ENCODE data around the gene MAGI2. TPM values are rescaled to one million over a fixed set of nuclear protein-coding genes. Genes with fewer than 3 reads are reported as not detected.
"Not testable (repeated sequence)": the region's sequence is repeated elsewhere in the genome, so short reads cannot be mapped to it uniquely, and the experiment has no call there.

The MAGI2 gene
- total RNA-seq, 1 donor from 2014 or later, result 0.10 TPM

DNA sequence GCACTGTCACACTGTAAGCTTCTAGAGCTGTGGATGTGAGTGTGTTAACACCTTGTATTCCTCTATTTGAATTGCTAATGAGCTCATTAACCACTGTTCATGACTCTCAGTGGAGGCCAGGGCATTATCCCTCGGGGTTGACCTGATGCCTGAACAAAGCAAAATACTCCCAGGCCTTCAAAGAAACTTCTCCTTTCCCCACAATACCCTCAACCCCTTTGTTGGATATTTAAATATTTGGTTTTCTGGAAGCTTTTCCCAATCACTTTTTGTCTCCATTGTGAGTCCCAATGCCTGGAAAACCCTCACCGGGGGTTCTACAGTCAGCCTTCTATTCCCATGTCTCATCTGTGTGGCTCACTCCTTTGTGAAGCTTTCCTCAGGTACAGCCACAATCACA, 874.8 kb downstream of the MAGI2 start:
- intact Hi-C loops (cut with micrococcal nuclease), result no loop called here

DNA sequence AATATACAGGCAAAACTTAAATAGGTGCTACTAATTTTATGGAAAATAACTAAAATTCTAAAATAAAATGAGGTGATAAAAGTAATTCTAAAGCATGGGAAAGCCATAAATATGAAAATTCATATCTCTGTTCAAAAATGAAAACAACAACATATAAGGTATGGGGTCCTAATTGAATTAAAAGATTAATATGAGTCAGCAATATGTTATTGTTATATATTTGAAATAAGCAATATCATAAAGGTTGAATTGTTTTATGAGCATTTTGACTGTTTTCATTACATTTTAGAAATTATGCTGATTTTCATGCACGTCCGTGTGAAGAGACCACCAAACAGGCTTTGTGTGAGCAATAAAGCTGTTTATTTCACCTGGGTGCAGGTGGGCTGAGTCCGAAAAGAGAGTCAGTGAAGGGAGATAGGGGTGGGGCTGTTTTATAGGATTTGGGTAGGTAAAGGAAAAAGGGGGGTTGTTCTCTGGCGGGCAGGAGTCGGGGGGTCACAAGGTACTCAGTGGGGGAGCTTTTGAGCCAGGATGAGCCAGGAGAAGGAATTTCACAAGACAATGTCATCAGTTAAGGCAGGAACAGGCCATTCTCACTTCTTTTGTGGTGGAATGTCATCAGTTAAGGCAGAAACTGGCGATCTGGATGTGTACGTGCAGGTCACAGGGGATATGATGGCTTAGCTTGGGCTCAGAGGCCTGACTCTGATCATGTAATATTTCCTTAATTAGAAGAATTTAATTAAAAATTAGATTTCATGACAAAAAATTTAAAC, 876.1 kb downstream of the MAGI2 start:
- DNase-seq (ENCODE audit: low spot score); H3K9me3 Mint-ChIP-seq; H3K4me3 Mint-ChIP-seq; H3K36me3 Mint-ChIP-seq (ENCODE audit: low read depth); intact Hi-C loops (cut with micrococcal nuclease); H3K4me1 Mint-ChIP-seq (ENCODE audit: low read depth); H3K27me3 Mint-ChIP-seq (ENCODE audit: insufficient read depth); H3K27ac Mint-ChIP-seq: not testable (repeated sequence)

More for the DNA sequence above, 874.8 kb downstream of the MAGI2 start:
- H3K36me3 Mint-ChIP-seq (ENCODE audit: low read depth), result no peaks in the 10 kb centered on the region
- no peak for DNase-seq (ENCODE audit: low spot score)
- H3K9me3 Mint-ChIP-seq, result no peaks in the 10 kb centered on the region
- H3K27ac Mint-ChIP-seq, result no peak overlapping the region
- H3K4me1 Mint-ChIP-seq (ENCODE audit: low read depth), result no peaks in the 10 kb centered on the region
- H3K4me3 Mint-ChIP-seq, result no peak overlapping the region
- no peaks in the 10 kb centered on the region for H3K27me3 Mint-ChIP-seq (ENCODE audit: insufficient read depth)

DNA sequence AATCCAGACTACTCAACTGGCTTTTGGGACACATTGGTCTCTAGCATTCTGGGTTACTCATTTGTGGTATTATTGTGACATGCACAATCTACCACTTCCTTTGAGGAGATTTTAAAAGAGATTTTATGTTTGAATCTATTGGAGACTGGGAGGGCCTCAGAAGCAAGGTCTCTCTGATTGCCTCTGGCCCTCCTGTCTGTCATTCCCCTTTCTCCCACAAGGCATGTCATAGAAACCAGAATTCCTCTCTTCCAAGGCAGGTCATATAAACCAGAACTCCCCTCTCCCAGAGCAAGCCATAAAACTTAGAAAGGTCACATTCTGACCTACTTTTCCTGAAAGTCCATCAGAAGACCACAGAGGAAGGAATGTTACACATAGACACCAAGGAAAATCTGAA, 877.2 kb downstream of the MAGI2 start:
- Mint-ChIP-seq H3K4me3 (no peak overlapping the region), H3K9me3 (no peaks in the 10 kb centered on the region), H3K4me1 (ENCODE audit: low read depth) (no peaks in the 10 kb centered on the region), H3K27ac (no peak overlapping the region), H3K27me3 (ENCODE audit: insufficient read depth) (no peaks in the 10 kb centered on the region), H3K36me3 (ENCODE audit: low read depth) (no peaks in the 10 kb centered on the region)
- intact Hi-C loops (cut with micrococcal nuclease), result no loop called here
- no peak for DNase-seq (ENCODE audit: low spot score)

DNA sequence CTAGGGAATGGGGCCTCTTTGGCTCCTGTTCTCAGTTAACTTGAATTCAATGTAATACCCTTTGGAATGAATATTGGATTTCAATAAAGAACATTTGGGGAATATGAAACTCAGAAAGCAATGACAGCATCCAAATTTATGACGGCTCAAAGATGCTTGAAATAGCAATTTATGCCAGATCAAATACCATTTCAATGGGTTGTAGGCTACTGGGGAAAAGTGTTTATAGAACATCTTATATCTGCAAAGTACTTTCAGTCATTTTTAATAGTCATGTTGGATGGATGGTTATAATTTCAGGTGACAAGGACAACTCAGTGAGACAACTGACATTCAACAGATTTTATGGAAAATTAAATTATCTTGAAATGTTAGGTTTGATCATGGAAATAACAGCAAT, 882.2 kb downstream of the MAGI2 start:
- no peak for DNase-seq (ENCODE audit: low spot score)
- Mint-ChIP-seq H3K36me3 (ENCODE audit: low read depth) (no peaks in the 10 kb centered on the region), H3K27me3 (ENCODE audit: insufficient read depth) (no peaks in the 10 kb centered on the region), H3K27ac (no peak overlapping the region), H3K4me3 (no peak overlapping the region), H3K9me3 (no peaks in the 10 kb centered on the region), H3K4me1 (ENCODE audit: low read depth) (no peaks in the 10 kb centered on the region)
- intact Hi-C loops (cut with micrococcal nuclease), result no loop called here

DNA sequence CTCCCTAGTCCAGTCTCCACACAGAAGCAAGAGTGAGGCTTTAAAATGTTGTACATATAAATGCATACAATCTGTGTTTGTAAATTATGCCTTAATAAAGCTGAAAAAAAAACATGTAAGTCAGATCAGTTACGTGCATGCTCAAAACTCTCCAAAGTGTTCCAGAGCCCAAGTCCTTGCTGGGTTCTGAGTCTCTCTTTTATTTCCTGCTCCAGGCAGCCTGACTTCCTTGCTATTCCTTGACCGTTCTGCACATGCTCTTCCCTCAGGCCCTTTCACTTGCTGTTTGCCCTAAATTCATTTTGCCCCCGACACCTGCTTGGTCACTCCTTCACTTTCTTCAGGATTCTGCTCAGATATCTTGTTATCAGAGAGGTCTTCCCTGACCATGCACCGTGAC, 884.8 kb downstream of the MAGI2 start:
- Mint-ChIP-seq H3K27ac (no peak overlapping the region), H3K27me3 (ENCODE audit: insufficient read depth) (no peaks in the 10 kb centered on the region), H3K36me3 (ENCODE audit: low read depth) (no peaks in the 10 kb centered on the region), H3K4me1 (ENCODE audit: low read depth) (no peaks in the 10 kb centered on the region), H3K9me3 (no peaks in the 10 kb centered on the region), H3K4me3 (no peak overlapping the region)
- DNase-seq (ENCODE audit: low spot score), result no peak
- intact Hi-C loops (cut with micrococcal nuclease), result no loop called here

DNA sequence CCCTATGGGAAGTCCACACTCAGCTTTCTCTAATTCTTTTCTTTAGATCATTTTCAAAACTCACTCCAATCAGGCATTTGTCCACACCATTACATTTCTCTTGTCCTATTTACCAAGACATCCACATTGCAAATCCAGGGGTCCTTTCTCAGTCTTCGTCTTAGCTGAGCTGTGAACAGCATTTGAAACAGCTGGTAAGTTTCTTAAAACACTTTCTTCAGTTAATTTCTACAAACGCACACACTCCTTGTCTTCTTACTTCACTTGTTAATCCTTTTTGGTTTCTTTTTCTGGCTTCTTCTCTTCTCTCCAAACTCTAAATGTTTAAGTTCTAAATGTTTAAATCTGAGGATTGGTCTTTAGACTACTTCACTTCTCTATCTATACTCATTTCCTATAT, 885.6 kb downstream of the MAGI2 start:
- Mint-ChIP-seq H3K36me3 (ENCODE audit: low read depth) (no peaks in the 10 kb centered on the region), H3K4me1 (ENCODE audit: low read depth) (no peaks in the 10 kb centered on the region), H3K4me3 (no peak overlapping the region), H3K27ac (no peak overlapping the region), H3K9me3 (no peaks in the 10 kb centered on the region), H3K27me3 (ENCODE audit: insufficient read depth) (no peaks in the 10 kb centered on the region)
- no peak for DNase-seq (ENCODE audit: low spot score)
- intact Hi-C loops (cut with micrococcal nuclease), result no loop called here

DNA sequence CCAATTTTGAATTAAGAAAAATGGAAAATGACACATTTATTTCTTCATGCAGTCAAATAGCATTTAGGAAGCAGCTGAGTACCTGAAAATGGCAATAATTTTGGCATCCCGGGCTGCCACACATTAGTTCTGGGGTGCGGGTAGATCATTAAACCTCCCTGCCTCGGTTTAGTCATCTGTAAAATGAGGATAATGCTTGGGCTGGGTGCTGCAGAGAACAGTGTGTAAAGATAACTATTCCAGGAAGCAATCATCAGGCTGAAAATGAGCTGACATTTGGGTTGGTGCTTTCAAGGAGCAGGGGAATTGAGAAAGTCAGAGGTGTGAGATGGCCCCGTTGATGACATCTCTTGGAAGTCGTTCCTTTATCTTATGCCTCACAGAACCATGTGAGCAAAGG, 887.7 kb downstream of the MAGI2 start:
- Mint-ChIP-seq H3K36me3 (ENCODE audit: low read depth) (no peaks in the 10 kb centered on the region), H3K9me3 (no peaks in the 10 kb centered on the region), H3K27me3 (ENCODE audit: insufficient read depth) (no peaks in the 10 kb centered on the region), H3K27ac (no peak overlapping the region), H3K4me1 (ENCODE audit: low read depth) (no peaks in the 10 kb centered on the region), H3K4me3 (no peak overlapping the region)
- no peak for DNase-seq (ENCODE audit: low spot score)
- intact Hi-C loops (cut with micrococcal nuclease), result no loop called here

DNA sequence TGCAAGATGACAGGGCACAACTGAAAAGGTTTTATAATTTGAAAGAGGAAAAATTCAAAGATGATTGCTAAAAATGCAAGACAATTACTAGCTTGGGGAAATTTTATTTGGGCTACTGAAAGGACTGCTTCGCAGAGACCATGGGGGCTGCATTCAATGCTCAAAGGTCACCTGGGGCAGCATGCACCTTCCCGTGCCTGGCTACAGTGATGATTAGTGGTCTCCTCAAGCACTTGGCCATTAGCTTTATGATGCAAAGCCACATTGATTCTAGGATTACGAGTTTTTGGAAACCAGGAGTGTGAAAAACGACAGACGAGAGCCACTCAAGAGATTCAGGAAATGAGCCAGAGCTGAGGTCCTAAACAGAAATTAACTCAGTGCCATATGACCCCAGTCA, 890.3 kb downstream of the MAGI2 start:
- Mint-ChIP-seq H3K36me3 (ENCODE audit: low read depth) (no peaks in the 10 kb centered on the region), H3K27ac (no peak overlapping the region), H3K27me3 (ENCODE audit: insufficient read depth) (no peaks in the 10 kb centered on the region), H3K9me3 (no peaks in the 10 kb centered on the region), H3K4me3 (no peak overlapping the region), H3K4me1 (ENCODE audit: low read depth) (no peaks in the 10 kb centered on the region)
- intact Hi-C loops (cut with micrococcal nuclease), result no loop called here
- no peak for DNase-seq (ENCODE audit: low spot score)

DNA sequence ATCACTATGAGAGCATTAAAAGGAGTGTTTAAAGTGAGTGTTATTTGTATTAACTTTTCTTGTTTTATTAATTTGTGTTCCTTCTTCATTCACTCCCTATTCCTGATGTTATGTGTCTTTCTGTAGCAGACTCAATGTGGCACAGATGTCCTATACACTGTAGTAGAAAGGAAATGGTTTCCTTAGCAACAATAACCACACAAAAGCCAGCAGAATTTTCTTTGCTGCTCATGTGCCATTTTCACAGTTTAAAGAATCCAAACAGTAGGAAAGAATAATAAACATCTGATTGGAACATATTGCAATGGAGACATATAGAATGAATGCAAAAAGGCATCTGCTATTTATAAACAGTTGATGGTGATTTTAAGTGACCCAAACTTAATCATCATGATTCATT, 891.3 kb downstream of the MAGI2 start:
- Mint-ChIP-seq H3K4me3 (no peak overlapping the region), H3K27me3 (ENCODE audit: insufficient read depth) (no peaks in the 10 kb centered on the region), H3K27ac (no peak overlapping the region), H3K36me3 (ENCODE audit: low read depth) (no peaks in the 10 kb centered on the region), H3K9me3 (no peaks in the 10 kb centered on the region), H3K4me1 (ENCODE audit: low read depth) (no peaks in the 10 kb centered on the region)
- no peak for DNase-seq (ENCODE audit: low spot score)
- intact Hi-C loops (cut with micrococcal nuclease), result no loop called here

DNA sequence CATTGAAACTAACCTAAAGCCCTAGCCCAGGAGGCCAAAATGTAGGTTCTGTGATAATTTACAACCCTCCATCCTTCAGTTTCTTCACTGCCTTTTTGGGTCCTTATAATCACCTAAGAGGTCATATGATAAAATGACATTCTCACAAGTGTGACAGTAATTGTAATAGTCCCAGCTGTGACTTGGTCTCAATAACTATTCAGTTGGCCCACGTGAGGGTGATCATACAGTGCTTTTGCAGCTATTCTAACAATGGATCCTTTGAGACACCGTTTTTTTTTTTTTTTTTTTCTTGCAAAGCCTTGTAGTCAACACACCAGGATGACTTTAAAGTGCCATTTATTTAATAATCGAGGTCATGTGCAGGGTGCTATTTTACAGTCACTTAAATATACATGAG, 894.9 kb downstream of the MAGI2 start:
- Mint-ChIP-seq H3K36me3 (ENCODE audit: low read depth) (no peaks in the 10 kb centered on the region), H3K27me3 (ENCODE audit: insufficient read depth) (no peaks in the 10 kb centered on the region), H3K27ac (no peak overlapping the region), H3K4me3 (no peak overlapping the region), H3K9me3 (no peaks in the 10 kb centered on the region), H3K4me1 (ENCODE audit: low read depth) (no peaks in the 10 kb centered on the region)
- DNase-seq (ENCODE audit: low spot score), result no peak
- intact Hi-C loops (cut with micrococcal nuclease), result no loop called here

DNA sequence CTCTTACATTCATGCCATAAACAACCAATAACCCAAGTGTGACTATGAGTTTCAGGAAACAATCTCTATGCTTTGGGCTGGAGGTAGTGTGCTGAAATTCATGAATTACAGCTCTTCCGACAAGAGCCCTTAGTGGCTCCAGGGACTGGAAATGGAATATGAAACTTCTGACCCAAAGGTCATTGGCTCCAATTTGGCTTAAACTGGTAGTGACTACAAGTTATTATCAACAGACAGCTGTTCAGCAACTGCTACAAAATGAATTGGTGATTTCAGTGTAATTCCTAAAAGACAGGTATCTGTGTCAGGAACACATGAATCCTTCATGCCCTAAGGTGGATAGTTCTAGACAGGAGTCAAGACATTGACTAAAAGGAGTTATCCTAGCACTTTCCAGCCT, 909.5 kb downstream of the MAGI2 start:
- H3K4me3 Mint-ChIP-seq, result no peak overlapping the region
- H3K27me3 Mint-ChIP-seq (ENCODE audit: insufficient read depth), result no peaks in the 10 kb centered on the region
- no peaks in the 10 kb centered on the region for H3K36me3 Mint-ChIP-seq (ENCODE audit: low read depth)
- H3K27ac Mint-ChIP-seq, result no peak overlapping the region
- no peaks in the 10 kb centered on the region for H3K9me3 Mint-ChIP-seq
- intact Hi-C loops (cut with micrococcal nuclease), result no loop called here
- no peak for DNase-seq (ENCODE audit: low spot score)
- H3K4me1 Mint-ChIP-seq (ENCODE audit: low read depth), result no peaks in the 10 kb centered on the region

DNA sequence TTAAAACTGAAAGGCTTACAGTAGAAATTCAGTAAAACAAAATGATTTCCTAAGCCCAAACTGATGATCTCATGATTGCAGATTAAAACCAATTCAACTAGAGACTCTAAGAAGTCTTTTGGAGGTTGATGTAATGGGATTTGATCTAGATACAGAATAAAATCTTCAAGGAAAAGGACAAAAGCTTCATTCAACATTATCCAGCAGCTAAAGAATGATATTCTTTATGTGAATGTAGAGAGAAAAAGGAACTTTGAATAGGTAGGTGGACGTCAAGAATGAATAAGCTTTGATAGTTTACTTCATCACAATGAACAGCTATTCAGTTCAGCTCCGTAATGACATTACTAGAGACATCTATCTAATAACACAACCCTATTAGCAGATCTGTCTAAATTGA, 910.5 kb downstream of the MAGI2 start:
- Mint-ChIP-seq H3K36me3 (ENCODE audit: low read depth) (no peaks in the 10 kb centered on the region), H3K27ac (no peak overlapping the region), H3K9me3 (no peaks in the 10 kb centered on the region), H3K27me3 (ENCODE audit: insufficient read depth) (no peaks in the 10 kb centered on the region), H3K4me1 (ENCODE audit: low read depth) (no peaks in the 10 kb centered on the region), H3K4me3 (no peak overlapping the region)
- intact Hi-C loops (cut with micrococcal nuclease), result no loop called here
- no peak for DNase-seq (ENCODE audit: low spot score)

DNA sequence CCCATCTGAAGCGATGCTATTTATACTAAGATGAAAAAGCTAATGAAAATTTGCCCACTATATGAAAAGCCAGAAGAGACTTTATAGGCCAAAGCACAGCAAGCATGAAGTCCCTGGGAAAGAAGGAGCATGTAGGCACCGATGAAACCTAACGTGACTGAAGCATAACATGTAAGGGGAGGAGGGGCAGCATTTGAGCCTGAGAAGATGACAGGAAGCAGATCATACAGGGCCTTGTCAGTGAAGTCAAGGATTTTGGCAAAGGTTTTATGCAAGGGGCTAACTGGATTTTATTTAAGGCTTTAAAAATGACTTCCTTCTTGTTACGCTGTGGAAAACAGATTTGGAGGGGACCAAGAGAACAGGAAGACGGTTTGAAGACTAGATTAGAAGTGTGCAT, 910.9 kb downstream of the MAGI2 start:
- Mint-ChIP-seq H3K4me3 (no peak overlapping the region), H3K9me3 (no peaks in the 10 kb centered on the region), H3K4me1 (ENCODE audit: low read depth) (no peaks in the 10 kb centered on the region), H3K27me3 (ENCODE audit: insufficient read depth) (no peaks in the 10 kb centered on the region), H3K27ac (no peak overlapping the region), H3K36me3 (ENCODE audit: low read depth) (no peaks in the 10 kb centered on the region)
- no peak for DNase-seq (ENCODE audit: low spot score)
- intact Hi-C loops (cut with micrococcal nuclease), result no loop called here

DNA sequence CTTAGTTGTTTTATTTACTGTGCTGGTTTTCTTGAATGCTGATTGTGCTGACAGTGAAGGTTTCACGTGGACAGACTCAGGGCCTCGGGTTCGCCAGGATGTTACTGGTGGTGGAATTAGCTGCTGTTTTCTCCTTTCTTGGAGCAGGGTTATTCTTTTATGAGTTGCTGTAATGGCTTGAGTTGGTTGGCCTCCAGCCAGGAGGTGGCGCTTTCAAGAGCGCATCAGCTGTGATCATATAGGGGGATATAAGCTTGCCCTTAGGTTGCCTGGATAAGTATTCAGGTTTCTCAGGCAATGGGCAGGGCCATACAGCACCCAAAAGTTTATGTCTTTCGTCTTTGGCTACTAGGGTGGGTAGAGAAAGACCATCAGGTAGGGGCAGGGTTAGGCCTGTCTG, 913.6 kb downstream of the MAGI2 start:
- Mint-ChIP-seq H3K27me3 (ENCODE audit: insufficient read depth) (no peaks in the 10 kb centered on the region), H3K4me3 (no peak overlapping the region), H3K27ac (no peak overlapping the region), H3K36me3 (ENCODE audit: low read depth) (no peaks in the 10 kb centered on the region), H3K9me3 (no peaks in the 10 kb centered on the region), H3K4me1 (ENCODE audit: low read depth) (no peaks in the 10 kb centered on the region)
- no peak for DNase-seq (ENCODE audit: low spot score)
- intact Hi-C loops (cut with micrococcal nuclease), result no loop called here

Data from activated T-helper 1 cell treated with anti-CD3 and anti-CD28 coated beads, Interleukin-12 subunit alpha, Interleukin-12 subunit beta, Interleukin-2, Interleukin-4 antibody, amounts not matched to agents 30 ng/mL and 10 ng/mL and 1 ng/mL, durations not matched to agents 14 hours and 24 hours and 36 hours (primary cell).